ENCODE data around the gene JUND. TPM values are rescaled to one million over a fixed set of nuclear protein-coding genes. Genes with fewer than 3 reads are reported as not detected.

The JUND gene
- total RNA-seq, 1 donor from 2014 or later: 455 TPM

DNA sequence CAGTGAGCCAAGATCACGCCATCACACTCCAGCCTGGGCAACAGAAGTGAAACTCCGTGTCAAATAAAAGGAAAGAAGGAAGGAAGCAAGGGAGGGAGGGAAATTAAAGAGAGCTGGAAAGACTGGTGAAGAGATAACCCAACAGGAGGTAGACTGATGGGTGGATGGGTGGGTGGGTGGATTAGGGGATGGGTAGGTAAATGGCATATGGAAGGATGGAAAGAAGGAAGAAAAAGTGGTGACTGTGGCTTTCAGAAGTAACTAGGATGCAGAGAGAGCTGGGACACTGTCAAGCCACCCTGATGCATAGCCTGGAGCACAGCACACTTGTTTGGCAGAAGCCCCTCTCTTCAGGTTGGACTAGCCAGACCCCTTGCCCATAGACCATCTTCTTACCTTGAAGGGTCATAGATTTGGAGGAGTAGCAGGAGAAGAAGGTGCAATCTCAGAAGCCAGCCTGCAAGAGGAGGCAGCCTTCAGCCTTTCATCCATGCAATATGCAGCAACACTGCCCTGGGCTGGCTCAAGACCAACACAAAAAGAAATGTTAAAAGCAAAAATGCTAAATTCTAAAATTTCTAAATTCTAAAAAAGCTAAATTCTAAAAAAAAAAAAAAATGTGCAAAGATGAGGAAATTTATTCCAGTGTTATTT, 12.2 kb downstream of the JUND start:
- Mint-ChIP-seq H3K4me1 (ENCODE audit: low read depth) (peaks cover 4% of the 10 kb centered on the region), H3K4me3 (no peak overlapping the region), H3K36me3 (ENCODE audit: low read depth) (peaks cover 5% of the 10 kb centered on the region), H3K27me3 (ENCODE audit: insufficient read depth) (no peaks in the 10 kb centered on the region), H3K9me3 (no peaks in the 10 kb centered on the region), H3K27ac (no peak overlapping the region)
- intact Hi-C loops (cut with micrococcal nuclease): no loop called here
- DNase-seq (ENCODE audit: low spot score): no peak

DNA sequence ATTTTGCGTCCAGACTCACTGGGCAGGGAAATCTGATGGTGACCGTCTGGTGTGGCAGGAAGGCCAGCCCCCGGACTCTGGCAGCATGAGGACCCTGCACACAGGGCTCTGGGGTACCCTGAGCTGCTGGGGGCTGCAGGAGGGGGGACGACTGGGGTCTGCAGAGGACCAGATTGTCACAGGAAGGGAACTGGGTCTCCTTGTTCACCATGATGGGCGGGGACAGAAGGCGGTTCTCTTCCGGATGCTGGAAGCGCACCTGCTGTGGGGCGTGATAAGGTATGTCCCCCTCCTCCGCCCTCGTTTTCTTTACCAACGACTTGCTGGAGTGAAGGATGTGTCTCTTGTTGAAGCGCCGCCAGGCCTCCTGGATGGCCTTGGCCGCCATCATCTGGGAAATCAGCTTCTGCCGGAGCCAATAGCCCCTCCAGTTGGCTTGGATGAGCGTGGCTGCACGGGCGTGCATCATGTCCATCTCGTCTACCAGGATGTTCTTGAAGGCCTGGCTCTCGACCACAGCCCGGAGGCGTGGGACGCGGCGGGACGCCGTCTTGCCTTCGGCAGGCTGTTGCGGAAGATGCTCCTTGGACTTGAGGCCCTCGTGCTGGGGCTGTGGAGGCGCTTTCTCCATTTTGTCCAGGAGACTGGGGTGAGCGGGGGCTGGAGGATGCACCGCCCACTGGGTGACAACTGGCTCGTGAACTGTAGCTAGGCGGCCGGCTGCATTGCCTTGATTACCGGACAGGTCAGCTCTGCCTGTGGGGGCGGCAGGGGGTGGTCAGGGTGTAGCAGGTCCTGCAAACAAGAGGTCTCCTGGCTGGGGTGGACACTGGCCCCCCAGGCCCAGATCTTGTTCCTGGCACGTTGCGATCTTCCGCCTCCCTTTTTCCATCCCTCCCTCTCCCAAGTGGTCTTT, 14.4 kb downstream of the JUND start:
- intact Hi-C loops (cut with micrococcal nuclease): no loop called here

DNA sequence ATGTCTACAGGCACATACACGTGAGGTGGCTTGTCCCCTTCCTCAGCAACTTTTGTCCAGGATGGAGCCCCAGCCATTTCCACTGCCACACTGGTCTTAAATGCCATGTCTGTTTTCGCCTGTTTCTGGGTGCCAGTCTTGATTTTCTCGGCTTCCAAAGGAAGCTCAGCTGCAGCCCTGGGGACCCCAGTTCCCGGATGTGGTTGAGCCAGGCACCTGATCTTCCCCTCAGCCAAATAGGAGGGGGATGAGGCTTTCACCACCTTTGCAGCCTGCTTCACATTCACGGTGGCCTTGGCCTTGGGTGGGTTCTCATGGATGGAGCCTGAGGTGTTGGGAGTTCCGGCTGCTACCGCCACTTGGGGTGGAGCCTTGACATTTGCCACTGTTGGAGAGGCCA, 15.8 kb downstream of the JUND start:
- Mint-ChIP-seq H3K4me3 (no peak overlapping the region), H3K27me3 (ENCODE audit: insufficient read depth) (no peaks in the 10 kb centered on the region), H3K9me3 (no peaks in the 10 kb centered on the region), H3K36me3 (ENCODE audit: low read depth) (peaks cover 5% of the 10 kb centered on the region), H3K4me1 (ENCODE audit: low read depth) (peaks cover 4% of the 10 kb centered on the region), H3K27ac (no peak overlapping the region)
- DNase-seq (ENCODE audit: low spot score): no peak
- intact Hi-C loops (cut with micrococcal nuclease): no loop called here

More for the DNA sequence above, 14.4 kb downstream of the JUND start:
- no peak for DNase-seq (ENCODE audit: low spot score)
- peaks cover 5% of the 10 kb centered on the region for H3K36me3 Mint-ChIP-seq (ENCODE audit: low read depth)
- H3K9me3 Mint-ChIP-seq: no peaks in the 10 kb centered on the region
- H3K27ac Mint-ChIP-seq: no peak overlapping the region
- H3K4me1 Mint-ChIP-seq (ENCODE audit: low read depth): peaks cover 4% of the 10 kb centered on the region
- no peaks in the 10 kb centered on the region for H3K27me3 Mint-ChIP-seq (ENCODE audit: insufficient read depth)
- H3K4me3 Mint-ChIP-seq: no peak overlapping the region

DNA sequence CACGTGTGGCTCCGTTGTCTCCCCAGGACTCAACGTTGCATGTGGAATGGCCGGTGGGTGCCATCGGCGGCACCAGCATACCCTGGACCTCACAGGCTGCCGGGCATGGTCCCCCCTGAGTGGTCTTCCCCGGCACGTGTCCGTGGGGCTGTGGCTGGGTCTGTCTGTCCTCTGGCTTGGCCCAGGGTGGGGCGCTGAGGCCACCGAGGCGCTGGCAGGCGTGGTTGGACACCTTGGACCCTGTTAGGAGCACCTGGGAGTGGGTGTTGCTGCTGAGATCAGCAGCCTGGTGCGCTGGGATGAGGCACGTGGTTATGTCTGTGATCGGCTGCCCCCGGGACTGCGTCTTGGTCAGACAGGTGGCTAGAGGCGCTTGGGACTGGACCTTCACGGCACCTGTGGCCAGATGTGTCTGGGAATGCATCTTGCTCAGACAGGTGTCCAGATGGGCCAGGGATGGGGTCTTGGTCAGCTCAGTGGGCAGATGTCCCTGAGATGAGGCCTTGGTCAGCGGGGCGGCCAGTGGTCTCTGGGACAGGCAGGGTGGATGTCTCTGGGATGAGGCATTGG, 16.4 kb downstream of the JUND start:
- intact Hi-C loops (cut with micrococcal nuclease): no loop called here
- H3K9me3 Mint-ChIP-seq: no peaks in the 10 kb centered on the region
- H3K27ac Mint-ChIP-seq: no peak overlapping the region
- no peak for DNase-seq (ENCODE audit: low spot score)
- no peak overlapping the region for H3K4me3 Mint-ChIP-seq
- peaks cover 4% of the 10 kb centered on the region for H3K4me1 Mint-ChIP-seq (ENCODE audit: low read depth)
- peaks cover 5% of the 10 kb centered on the region for H3K36me3 Mint-ChIP-seq (ENCODE audit: low read depth)
- H3K27me3 Mint-ChIP-seq (ENCODE audit: insufficient read depth): no peaks in the 10 kb centered on the region

DNA sequence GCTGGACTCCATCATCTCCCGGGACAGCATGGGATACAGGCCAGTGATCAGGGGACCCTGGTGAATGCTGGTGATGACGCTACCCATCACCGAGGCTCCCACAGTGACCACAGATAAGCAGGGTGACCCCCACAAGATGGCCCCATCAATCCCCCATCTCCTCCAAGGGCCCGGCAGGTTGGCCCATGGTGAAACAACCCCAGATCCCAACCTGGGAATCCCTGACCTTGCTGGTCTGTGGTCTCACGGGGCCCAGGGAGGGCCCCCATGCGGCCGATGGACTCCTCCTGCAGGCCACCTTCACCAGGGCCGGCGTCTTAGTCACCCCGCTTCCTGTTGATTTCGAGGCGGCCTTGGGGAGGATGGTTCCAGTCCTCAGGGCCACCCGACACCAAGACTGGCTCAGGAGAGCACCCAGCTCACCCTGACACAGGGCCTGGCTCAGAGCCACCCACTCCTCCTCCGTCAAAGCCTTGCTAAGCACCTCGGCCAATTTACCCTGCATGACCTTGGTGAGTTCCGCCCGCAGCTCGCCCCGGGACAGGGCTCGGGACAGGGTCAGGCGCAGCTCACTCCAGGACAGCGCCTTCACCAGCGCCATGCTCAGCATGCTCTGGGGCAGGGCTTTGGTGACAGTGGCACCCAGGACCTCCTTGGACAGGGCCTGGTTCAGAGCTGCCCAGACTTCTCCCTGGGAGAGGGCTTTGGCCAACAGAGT, 17.1 kb downstream of the JUND start:
- H3K9me3 Mint-ChIP-seq: no peaks in the 10 kb centered on the region
- H3K27me3 Mint-ChIP-seq (ENCODE audit: insufficient read depth): no peaks in the 10 kb centered on the region
- intact Hi-C loops (cut with micrococcal nuclease): no loop called here
- H3K4me1 Mint-ChIP-seq (ENCODE audit: low read depth): peaks cover 4% of the 10 kb centered on the region
- no peak for DNase-seq (ENCODE audit: low spot score)
- no peak overlapping the region for H3K4me3 Mint-ChIP-seq
- H3K36me3 Mint-ChIP-seq (ENCODE audit: low read depth): peaks cover 5% of the 10 kb centered on the region
- H3K27ac Mint-ChIP-seq: no peak overlapping the region

DNA sequence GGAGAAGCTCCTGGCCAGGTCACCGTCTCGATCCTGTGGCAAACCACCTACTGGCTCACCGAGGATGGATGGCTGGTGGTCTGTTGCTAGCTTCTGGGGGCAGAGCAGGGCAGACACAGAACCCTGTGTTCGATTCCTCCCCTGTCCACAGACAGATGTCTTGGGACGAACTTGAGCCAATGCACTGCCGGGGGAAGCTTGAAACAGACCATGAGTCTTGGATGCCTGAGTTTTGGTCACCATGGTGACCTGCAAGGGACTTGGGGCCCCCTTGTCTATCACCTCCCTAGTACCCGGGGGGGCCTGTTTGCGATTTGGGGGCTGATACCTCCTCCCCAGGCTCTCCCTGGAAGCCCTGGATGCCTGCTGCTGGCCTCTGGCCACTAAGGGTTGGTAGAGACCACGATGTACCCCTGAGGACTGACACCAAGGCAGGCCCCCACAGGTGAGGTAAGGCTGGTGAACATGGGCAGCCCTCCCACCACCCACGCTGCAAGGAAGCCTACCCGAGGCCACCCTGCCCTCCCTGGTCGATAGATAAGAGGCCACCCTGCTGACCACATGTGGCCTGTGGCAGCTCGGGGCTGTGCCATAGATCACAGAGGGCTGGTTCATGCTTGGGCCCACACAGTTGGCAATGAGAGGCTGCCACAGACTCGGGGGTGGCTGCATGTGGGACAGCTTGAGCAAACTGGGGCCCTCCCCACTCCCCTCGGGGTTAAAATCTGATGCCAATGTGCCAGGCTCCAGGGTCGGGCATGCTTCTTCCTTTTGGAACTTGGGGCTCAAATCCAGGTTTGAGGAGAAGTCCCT, 17.9 kb downstream of the JUND start:
- peaks cover 5% of the 10 kb centered on the region for H3K36me3 Mint-ChIP-seq (ENCODE audit: low read depth)
- H3K27me3 Mint-ChIP-seq (ENCODE audit: insufficient read depth): no peaks in the 10 kb centered on the region
- DNase-seq (ENCODE audit: low spot score): no peak
- no peaks in the 10 kb centered on the region for H3K9me3 Mint-ChIP-seq
- intact Hi-C loops (cut with micrococcal nuclease): no loop called here
- H3K4me1 Mint-ChIP-seq (ENCODE audit: low read depth): peaks cover 4% of the 10 kb centered on the region
- H3K4me3 Mint-ChIP-seq: no peak overlapping the region
- no peak overlapping the region for H3K27ac Mint-ChIP-seq

DNA sequence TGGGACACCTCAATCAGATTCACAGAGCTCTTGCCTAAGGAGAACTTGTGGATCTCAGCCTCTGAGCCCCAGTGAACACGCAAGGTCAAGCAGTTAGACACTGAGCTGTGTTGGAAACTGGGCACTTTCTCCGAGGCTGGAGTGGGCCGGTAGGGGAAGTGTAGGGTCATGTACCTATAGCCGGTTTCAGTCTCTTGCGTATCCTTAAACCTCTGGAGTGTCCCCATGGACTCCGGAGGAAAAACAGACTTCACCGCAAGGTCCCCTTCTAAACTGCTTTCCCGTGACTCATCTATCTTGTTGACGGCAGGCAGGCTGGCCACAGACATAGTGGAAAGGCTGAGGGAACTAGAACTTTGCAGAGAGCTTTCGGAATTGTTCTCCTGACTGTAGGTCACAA, 18.5 kb downstream of the JUND start:
- intact Hi-C loops (cut with micrococcal nuclease): no loop called here
- peaks cover 4% of the 10 kb centered on the region for H3K4me1 Mint-ChIP-seq (ENCODE audit: low read depth)
- no peak for DNase-seq (ENCODE audit: low spot score)
- H3K4me3 Mint-ChIP-seq: no peak overlapping the region
- no peak overlapping the region for H3K27ac Mint-ChIP-seq
- no peaks in the 10 kb centered on the region for H3K9me3 Mint-ChIP-seq
- peaks cover 2% of the 10 kb centered on the region for H3K36me3 Mint-ChIP-seq (ENCODE audit: low read depth)
- no peaks in the 10 kb centered on the region for H3K27me3 Mint-ChIP-seq (ENCODE audit: insufficient read depth)

DNA sequence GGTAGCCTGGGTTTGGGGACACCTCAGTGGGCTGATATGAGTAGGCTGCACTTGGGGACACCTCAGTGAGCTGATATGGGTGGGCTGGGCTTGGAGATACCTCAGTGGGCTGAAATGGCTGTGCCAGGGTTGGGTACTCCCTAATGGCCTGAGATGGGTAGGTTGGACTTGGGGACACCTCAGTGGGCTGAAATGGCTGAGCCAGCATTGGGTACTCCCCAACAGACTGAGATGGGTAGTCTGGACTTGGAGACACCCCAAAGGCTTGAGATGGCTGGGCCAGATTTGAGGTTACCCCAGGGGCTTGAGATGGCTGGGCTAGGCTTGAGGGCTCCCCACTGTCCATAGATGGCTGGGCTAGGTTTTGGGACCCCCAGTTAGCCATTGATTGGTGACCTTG, 19.3 kb downstream of the JUND start:
- DNase-seq (ENCODE audit: low spot score): no peak
- Mint-ChIP-seq H3K4me1 (ENCODE audit: low read depth) (peaks cover 4% of the 10 kb centered on the region), H3K27ac (no peak overlapping the region)

DNA sequence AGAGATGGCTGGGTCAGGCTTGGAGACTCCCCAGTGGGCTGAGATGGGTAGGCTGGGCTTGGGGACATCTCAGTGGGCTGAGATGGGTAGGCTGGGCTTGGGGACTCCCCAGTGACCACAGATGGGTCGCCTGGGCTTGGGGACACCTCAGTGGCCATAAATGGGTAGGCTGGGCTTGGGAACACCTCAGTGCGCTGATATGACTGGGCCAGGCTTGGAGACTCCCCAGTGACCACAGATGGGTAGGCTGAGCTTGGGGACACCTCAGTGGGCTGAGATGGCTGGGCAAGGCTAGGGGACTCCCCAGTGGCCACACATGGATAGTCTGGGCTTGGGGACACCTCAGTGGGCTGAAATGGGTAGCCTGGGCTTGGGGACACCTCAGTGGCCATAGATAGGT, 19.9 kb downstream of the JUND start:
- Mint-ChIP-seq H3K27me3 (ENCODE audit: insufficient read depth) (no peaks in the 10 kb centered on the region), H3K36me3 (ENCODE audit: low read depth) (peaks cover 2% of the 10 kb centered on the region), H3K9me3 (no peaks in the 10 kb centered on the region), H3K27ac (no peak overlapping the region), H3K4me1 (ENCODE audit: low read depth) (peaks cover 4% of the 10 kb centered on the region), H3K4me3 (no peak overlapping the region)
- no peak for DNase-seq (ENCODE audit: low spot score)
- intact Hi-C loops (cut with micrococcal nuclease): no loop called here

More for the DNA sequence above, 19.3 kb downstream of the JUND start:
- H3K9me3 Mint-ChIP-seq: no peaks in the 10 kb centered on the region
- no peak overlapping the region for H3K4me3 Mint-ChIP-seq
- peaks cover 2% of the 10 kb centered on the region for H3K36me3 Mint-ChIP-seq (ENCODE audit: low read depth)
- H3K27me3 Mint-ChIP-seq (ENCODE audit: insufficient read depth): no peaks in the 10 kb centered on the region
- intact Hi-C loops (cut with micrococcal nuclease): no loop called here

DNA sequence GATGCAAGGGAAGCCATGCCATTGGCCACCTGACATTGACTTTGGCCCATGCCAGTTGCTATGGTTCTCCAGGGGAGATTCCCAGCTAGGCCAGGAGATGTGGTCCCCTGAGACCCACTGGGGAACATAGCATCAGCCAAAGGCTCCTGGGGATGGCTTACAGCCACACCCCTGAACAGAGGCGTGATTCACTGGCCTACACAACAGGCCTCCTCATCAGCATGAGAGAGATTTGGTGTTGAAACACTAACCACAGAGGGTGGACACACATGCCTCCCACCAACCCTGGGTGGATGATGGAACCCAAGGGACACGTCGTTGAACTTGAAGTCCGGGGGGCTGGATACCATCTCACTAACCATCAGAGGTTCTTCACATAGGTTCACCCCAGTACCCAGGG, 21.5 kb downstream of the JUND start:
- H3K27me3 Mint-ChIP-seq (ENCODE audit: insufficient read depth): peaks cover 4% of the 10 kb centered on the region
- H3K27ac Mint-ChIP-seq: no peak overlapping the region
- no peaks in the 10 kb centered on the region for H3K36me3 Mint-ChIP-seq (ENCODE audit: low read depth)
- H3K9me3 Mint-ChIP-seq: no peaks in the 10 kb centered on the region
- no peak for DNase-seq (ENCODE audit: low spot score)
- no peaks in the 10 kb centered on the region for H3K4me1 Mint-ChIP-seq (ENCODE audit: low read depth)
- intact Hi-C loops (cut with micrococcal nuclease): no loop called here
- no peak overlapping the region for H3K4me3 Mint-ChIP-seq

DNA sequence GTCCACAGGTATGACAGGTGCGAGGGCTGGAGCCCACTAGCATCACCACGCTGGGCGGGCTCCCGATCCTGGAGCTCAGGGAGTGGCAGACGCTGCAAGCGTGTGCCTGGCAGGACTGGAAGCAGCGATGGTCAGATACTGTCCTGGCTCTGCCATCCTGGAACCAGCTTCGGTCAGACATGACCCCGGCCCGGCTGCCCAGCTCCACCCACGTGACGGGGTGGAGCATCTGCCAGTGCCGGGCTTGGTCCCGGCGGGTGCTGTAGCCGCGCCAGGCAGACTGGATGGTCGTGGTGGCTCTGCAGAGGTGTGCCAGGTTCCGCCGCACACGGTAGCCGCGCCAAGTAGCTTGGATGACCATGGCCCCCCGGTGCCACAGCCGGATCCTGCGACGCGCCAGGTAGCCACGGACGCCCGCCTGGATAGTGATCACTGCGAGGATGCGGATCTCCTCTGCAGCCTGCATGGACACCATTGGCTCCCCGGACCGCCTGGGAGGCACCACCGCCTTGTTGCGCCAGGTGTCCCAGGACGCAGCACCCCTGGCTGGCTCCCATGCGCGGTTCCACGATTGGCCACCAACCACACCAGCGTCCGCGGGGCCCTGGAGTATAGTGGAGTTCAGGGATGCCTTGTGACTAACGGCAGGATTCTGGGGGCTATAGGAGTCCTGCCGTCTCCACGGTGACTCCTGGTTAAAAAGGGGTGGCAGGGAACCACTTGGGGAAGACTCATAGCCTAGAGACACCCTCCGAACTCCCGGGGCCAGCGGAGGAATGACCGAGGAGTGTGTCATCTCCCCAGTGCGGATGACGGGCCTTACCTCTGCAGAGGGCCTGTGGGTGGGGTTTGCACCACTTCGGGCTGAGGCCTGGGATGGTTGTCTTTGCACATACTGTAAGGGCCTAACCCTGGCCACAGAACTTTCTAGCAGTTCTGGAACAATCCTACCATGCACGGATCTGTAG, 23.6 kb downstream of the JUND start:
- no peaks in the 10 kb centered on the region for H3K9me3 Mint-ChIP-seq
- no peak for DNase-seq (ENCODE audit: low spot score)
- intact Hi-C loops (cut with micrococcal nuclease): no loop called here
- no peak overlapping the region for H3K27ac Mint-ChIP-seq
- H3K27me3 Mint-ChIP-seq (ENCODE audit: insufficient read depth): peaks cover 9% of the 10 kb centered on the region
- no peaks in the 10 kb centered on the region for H3K36me3 Mint-ChIP-seq (ENCODE audit: low read depth)
- no peaks in the 10 kb centered on the region for H3K4me1 Mint-ChIP-seq (ENCODE audit: low read depth)
- H3K4me3 Mint-ChIP-seq: no peak overlapping the region

Data from activated T-helper 1 cell treated with anti-CD3 and anti-CD28 coated beads, Interleukin-12 subunit alpha, Interleukin-12 subunit beta, Interleukin-2, Interleukin-4 antibody, amounts not matched to agents 30 ng/mL and 10 ng/mL and 1 ng/mL, durations not matched to agents 14 hours and 24 hours and 36 hours (primary cell).